BJ (cell line): Measurements from ENCODE around the gene ABLIM2. TPM values are rescaled to one million over a fixed set of nuclear protein-coding genes. Genes with fewer than 3 reads are reported as not detected.

ENCODE experiments used
- CTCF ChIA-PET: fragments of 350-600 bp; formaldehyde crosslinking; extraction: SDS; loops from one replicate; lab custom pipeline; 2021; ENCODE audit warnings: antibody characterized with exemption, inconsistent platforms; lab: Yijun Ruan, JAX
- POLR2A ChIA-PET: fragments of 300-600 bp; sonication (Branson Sonifier 250); formaldehyde crosslinking; extraction: SDS; loops from one replicate; lab custom pipeline; 2021; ENCODE audit warnings: antibody characterized with exemption; lab: Charles Lee
- DNase-seq: peaks from one replicate; pipeline ENCODE4 v3.0.0-alpha.2; 2011; ENCODE audit warnings: low read depth
- H3K27me3 ChIP-seq: 2 replicates; pipeline ENCODE4 v1.6.0; 2011; ENCODE audit warnings: low read length; ENCODE audit not compliant: control insufficient read depth, insufficient read depth
- H3K36me3 ChIP-seq: 2 replicates; pipeline ENCODE4 v1.5.1; 2011; ENCODE audit warnings: low read length; ENCODE audit not compliant: control insufficient read depth, insufficient read depth
- H3K4me3 ChIP-seq: 2 replicates; pipeline ENCODE4 v1.5.1; 2011; ENCODE audit warnings: low read depth, mild to moderate bottlenecking, control low read depth, low read length
- polyA plus RNA-seq: library from polyadenylated mRNA; depleted of rRNA; stranded (reverse); fragments of >200 nt; gene quantifications from 2 replicates; pipeline ENCODE4 v1.2.3, GENCODE V29; 2011
- TF ChIP-seq, protein P1 (sequence below): IDR thresholded peaks from 2 replicates; pipeline ENCODE4 v1.5.1; 2011; ENCODE audit warnings: low read depth, mild to moderate bottlenecking, control low read depth, inconsistent platforms, low read length, moderate library complexity; ENCODE audit not compliant: insufficient read depth

ABLIM2 gene
- polyA plus RNA-seq, 1 experiment, result 0.07 TPM

DNA sequence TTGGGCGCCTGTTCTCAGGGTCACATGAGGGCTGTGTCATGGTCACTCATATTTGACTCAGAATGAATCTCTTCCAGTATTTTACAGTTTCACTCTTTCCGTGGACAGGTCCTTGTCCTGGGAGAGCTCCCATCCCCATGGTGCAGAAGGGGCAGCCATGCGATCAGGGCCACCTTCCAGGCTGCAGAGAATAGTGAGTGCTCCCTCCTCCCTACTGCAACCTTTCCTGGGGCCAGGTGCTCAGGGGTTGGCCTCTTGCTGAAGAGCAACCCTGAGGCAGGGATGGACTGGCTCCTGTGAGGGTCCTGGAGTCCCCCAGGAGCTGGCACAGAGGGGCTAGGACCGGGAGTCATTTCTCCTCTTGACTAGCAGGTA is 108.4 kb downstream of the ABLIM2 start:
- Histone ChIP-seq H3K4me3 (no peak overlapping the region), H3K36me3 (no peaks in the 10 kb centered on the region), H3K27me3 (peaks cover 7% of the 10 kb centered on the region)
- TF ChIP-seq, protein P1, sequence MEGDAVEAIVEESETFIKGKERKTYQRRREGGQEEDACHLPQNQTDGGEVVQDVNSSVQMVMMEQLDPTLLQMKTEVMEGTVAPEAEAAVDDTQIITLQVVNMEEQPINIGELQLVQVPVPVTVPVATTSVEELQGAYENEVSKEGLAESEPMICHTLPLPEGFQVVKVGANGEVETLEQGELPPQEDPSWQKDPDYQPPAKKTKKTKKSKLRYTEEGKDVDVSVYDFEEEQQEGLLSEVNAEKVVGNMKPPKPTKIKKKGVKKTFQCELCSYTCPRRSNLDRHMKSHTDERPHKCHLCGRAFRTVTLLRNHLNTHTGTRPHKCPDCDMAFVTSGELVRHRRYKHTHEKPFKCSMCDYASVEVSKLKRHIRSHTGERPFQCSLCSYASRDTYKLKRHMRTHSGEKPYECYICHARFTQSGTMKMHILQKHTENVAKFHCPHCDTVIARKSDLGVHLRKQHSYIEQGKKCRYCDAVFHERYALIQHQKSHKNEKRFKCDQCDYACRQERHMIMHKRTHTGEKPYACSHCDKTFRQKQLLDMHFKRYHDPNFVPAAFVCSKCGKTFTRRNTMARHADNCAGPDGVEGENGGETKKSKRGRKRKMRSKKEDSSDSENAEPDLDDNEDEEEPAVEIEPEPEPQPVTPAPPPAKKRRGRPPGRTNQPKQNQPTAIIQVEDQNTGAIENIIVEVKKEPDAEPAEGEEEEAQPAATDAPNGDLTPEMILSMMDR, result no peak
- POLR2A ChIA-PET, result no interaction called here
- DNase-seq, result no peak
- CTCF ChIA-PET, result interaction anchor here (0.7 kb wide), 1 partner anchor 23 kb away, joined by 3 read pairs; no protein-coding TSS in a partner anchor

DNA sequence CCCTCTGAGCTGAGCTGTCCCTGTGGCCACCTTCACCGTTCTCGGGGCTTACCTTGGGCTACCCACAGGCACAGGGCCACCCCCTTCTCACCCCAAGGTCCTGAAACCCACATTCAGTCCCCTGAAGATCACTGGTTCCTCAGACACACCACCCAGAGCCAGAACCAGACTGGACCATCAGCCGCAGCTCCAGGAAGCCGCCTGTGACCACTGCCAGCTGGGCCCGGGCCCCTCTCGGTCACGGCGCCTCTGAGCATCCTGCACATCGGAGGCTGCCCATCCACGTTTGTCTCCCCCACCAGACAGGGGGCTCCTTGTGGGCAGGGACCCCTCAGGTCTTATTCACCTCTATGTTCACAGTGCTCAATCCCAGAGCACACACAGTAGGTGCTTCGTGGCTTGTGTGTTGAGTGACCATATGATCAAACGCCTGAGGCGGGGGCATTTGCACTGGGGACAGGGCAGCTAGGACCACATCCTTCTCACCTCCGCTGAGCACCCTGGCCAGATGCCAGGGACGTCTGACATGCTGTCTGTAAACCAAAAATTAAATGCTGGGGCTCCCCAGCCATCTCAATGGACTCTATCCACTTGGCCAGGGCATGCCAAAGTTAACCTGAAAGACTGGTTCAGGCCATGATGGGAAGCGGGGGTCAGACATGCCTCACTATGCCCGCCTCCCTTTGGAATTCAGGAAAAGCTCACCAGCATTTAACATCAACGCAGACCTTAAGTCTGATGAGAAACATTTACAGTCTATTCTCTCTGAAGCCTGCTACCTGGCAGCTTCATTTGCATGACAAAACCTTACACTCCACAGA is 109.5 kb downstream of the ABLIM2 start:
- CTCF ChIA-PET, result interaction anchor here (0.6 kb wide), 1 partner anchor 890 kb away, joined by 3 read pairs; no protein-coding TSS in a partner anchor
- no peak for DNase-seq
- TF ChIP-seq, protein P1, result no peak
- peaks cover 13% of the 10 kb centered on the region for H3K27me3 ChIP-seq
- no peaks in the 10 kb centered on the region for H3K36me3 ChIP-seq
- POLR2A ChIA-PET, result no interaction called here
- H3K4me3 ChIP-seq, result no peak overlapping the region

DNA sequence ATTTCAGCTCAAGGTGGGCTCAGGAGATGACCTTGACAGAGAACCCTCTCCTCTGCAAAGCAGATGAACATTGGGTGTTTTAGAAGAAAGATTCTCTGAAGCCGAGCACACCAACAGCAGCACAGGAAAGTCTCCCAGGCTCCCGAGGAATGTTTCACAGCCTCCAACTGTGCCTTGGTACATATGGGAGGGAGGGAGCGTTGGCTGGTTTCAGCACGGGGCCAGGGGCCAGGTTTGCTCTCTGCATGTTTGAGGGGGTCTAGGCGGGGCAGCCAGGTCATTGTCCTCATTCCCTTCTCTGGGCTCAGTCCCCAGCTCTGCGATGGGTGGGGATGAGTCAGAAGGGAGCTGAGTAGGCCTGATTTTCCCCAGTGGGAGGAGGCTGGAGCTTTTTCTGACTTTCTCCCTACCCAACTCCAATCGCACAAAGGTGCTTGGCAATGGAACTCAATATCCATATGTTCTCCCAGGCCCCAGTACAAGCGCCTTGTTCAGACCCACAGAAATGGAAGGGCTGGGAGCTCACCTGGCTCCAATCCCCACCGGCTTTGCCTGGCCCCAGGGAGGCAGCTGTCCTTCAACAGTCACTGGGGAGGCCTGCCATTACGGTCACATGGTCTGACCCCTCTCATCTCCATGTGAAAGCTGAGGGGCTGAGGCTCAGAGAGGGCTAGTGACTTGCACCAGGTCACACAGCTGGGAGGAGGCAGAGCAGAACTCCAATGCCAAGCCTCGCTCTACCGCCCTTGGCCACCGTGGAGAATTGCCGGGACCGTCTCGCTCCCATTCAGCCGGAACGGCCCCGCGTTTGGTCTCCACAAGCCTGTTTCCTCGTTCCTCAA is 110.6 kb downstream of the ABLIM2 start:
- H3K4me3 ChIP-seq, result no peak overlapping the region
- TF ChIP-seq, protein P1, result no peak
- peaks cover 13% of the 10 kb centered on the region for H3K27me3 ChIP-seq
- ChIA-PET CTCF (interaction anchor here (0.6 kb wide), 1 partner anchor 889 kb away, joined by 3 read pairs; no protein-coding TSS in a partner anchor), POLR2A (no interaction called here)
- DNase-seq, result no peak
- no peaks in the 10 kb centered on the region for H3K36me3 ChIP-seq

DNA sequence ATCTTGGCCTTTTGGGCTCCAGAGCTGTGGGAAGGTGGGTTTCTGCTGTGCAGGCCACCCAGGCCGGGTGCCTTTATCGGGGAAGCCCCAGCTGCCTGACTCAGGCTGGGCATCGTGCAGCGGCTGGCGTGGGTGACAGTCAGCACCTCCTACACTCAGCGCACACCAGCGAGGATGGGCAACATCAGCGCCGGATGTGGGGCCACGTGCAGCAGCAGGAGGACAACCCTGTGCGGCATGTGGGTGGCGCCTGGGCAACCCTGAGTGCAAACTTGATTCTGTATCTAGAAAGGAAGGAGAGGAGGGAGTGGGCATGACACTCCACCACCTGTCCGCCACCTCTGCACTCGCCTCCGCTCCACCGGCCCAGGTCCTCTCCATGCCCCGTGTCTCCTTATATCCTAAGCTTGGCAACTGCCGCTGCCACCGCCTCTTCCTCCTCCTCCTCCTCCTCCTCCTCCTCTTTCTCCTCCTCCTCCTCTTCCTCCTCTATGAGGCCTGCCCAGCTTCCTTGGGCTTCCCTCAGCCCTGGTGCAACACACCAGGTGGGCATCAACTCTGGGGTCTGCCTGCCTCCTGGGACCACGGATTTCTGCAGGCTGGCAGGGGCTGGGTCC is 111.6 kb downstream of the ABLIM2 start:
- Histone ChIP-seq H3K4me3 (no peak overlapping the region), H3K27me3 (peaks cover 13% of the 10 kb centered on the region), H3K36me3 (no peaks in the 10 kb centered on the region)
- CTCF ChIA-PET, result no interaction called here
- POLR2A ChIA-PET, result no interaction called here
- TF ChIP-seq, protein P1, result no peak
- no peak for DNase-seq
